ENCODE results near the gene KIRREL1.

KIRREL1 gene

GRCh38 chr1:157975228-157975950, 18.1 kb upstream of the KIRREL1 start:
- no peak for DNase-seq

GRCh38 chr1:157976888-157977287, 16.6 kb upstream of the KIRREL1 start:
- no peak for DNase-seq

GRCh38 chr1:157978586-157979403, 14.7 kb upstream of the KIRREL1 start:
- no peak for DNase-seq

- no peak for DNase-seq
Measured at GRCh38 chr1:157982136-157982535, 11.3 kb upstream of the KIRREL1 start.

GRCh38 chr1:157983787-157984186, 9.7 kb upstream of the KIRREL1 start:
- DNase-seq: no peak

GRCh38 chr1:157984469-157984868, 9.0 kb upstream of the KIRREL1 start:
- no peak for DNase-seq

GRCh38 chr1:157985473-157985872, 8.0 kb upstream of the KIRREL1 start:
- no peak for DNase-seq

GRCh38 chr1:157988002-157988401, 5.4 kb upstream of the KIRREL1 start:
- no peak for DNase-seq

GRCh38 chr1:157992031-157992832, 1.2 kb upstream of the KIRREL1 start:
- peak; percentile 5 to 82 (median 45) for DNase-seq

- DNase-seq: no peak
Measured at GRCh38 chr1:157992833-157993146, 655 bp upstream of the KIRREL1 start.

- no peak for DNase-seq
Measured at GRCh38 chr1:157993918-157994605, 617 bp downstream of the KIRREL1 start.

GRCh38 chr1:157994704-157995582, 1.5 kb downstream of the KIRREL1 start:
- DNase-seq: no peak

GRCh38 chr1:157995583-157996169, 2.2 kb downstream of the KIRREL1 start:
- DNase-seq: no peak

- no peak for DNase-seq
Measured at GRCh38 chr1:157996433-157996832, 3.0 kb downstream of the KIRREL1 start.

GRCh38 chr1:158000507-158000906, 7.1 kb downstream of the KIRREL1 start:
- no peak for DNase-seq

GRCh38 chr1:158002022-158002630, 8.7 kb downstream of the KIRREL1 start:
- no peak for DNase-seq

GRCh38 chr1:158002631-158003405, 9.4 kb downstream of the KIRREL1 start:
- no peak for DNase-seq

GRCh38 chr1:158003406-158003800, 10.0 kb downstream of the KIRREL1 start:
- DNase-seq: no peak

- no peak for DNase-seq
Measured at GRCh38 chr1:158005224-158005623, 11.8 kb downstream of the KIRREL1 start.

GRCh38 chr1:158007180-158007579, 13.7 kb downstream of the KIRREL1 start:
- DNase-seq: no peak

Measured in NCI-H1417 (cell line).